HG03025 (cell line): Measurements from ENCODE around the gene CDKN2B-AS1.

ENCODE experiments used
- ATAC-seq: cut with Tn5 transposase; IDR thresholded peaks from one replicate; pipeline ENCODE4 v1.9.1; 2021; ENCODE audit warnings: mild to moderate bottlenecking, moderate library complexity; ENCODE audit not compliant: unreplicated experiment, low FRiP score

The CDKN2B-AS1 gene

DNA sequence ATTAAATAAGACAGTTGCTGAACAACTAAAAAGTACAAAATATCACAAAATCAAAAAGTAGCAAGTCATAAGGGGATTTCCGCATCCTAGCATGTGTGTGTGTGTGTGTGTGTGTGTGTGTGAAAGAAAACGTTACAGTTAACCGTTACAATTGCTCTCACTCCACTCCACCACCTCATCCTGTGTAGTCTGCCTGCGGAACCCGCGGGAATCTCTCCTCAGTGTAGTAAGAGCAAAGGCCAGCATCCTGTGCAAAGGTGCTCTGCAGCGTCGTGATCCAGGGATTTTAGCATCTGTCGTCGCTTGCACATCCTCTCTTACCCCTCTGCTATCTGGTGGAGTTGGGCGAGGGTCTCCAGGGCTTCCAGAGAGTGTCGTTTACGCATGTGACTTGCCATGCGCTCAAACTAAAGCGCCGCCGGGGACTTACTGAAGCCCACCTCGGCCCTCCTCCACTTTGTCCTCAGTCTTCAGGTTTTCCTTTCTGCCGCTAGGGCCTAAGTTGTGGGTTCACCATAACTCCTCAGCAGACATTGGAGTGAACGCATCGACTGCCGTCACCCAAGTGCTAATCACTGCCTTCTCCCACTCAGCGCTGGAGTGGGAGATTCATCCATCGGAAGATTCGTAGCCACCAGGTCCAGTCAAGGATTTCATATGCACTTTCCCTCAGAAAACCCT is 10.6 kb downstream of the CDKN2B-AS1 start:
- no peak for ATAC-seq

DNA sequence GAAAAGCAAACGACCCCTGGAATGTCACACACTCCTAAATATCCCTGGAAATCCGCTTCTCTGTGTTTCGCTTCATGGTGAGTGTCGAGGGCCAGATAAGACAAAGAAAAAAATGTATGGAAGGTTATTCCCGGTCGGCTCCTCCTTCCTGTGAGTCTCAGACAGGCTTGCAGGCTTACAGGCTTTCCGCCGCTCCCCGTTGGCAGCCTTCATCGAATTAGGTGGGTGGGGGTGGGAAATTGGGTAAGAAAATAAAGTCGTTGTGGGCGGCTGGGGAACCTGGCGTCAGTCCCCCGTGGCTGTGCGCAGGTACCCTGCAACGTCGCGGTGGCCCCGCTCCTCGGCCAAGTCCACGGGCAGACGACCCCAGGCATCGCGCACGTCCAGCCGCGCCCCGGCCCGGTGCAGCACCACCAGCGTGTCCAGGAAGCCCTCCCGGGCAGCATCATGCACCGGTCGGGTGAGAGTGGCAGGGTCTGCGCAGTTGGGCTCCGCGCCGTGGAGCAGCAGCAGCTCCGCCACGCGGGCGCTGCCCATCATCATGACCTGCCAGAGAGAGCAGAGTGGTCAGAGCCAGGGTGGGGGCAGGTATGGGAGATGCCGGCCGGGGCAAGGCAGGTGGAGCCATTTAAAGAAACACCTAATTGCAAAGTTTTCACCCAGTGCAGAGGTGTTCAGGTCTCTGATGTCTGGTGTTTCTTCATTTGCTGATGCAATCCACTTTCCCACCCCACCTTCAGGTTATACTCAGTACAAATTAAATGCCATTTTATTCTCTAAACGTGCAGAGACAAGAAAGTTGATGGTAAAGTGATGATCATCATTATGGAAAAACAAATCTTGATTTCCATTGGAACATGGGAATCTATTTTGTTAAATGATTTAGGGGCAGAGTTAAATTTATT is 11.4 kb downstream of the CDKN2B-AS1 start:
- no peak for ATAC-seq

DNA sequence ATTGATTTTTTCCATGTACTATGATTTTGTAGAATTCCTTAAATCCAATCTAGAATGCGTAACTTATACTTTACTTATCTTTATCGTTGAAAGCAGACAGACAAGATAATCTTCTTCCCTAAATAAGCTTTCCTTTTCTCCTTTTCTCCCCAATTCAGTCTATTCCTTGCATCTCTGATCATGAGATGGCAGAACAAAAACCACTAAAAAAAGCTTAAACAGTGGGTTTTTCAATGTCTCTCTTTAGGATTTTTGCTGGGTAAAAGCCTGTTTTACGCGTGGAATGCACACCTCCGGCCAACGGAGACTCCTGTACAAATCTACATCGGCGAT is 13.8 kb downstream of the CDKN2B-AS1 start:
- no peak for ATAC-seq

- ATAC-seq: peak; percentile 97
Measured at GRCh38 chr9:22008717-22009505, 14.3 kb downstream of the CDKN2B-AS1 start, which contains the start of gene CDKN2B. Gene CDKN2B, minus strand, starts transcription at chr9:22009305. Its CDS starts 352 bp downstream, at chr9:22008953.

- ATAC-seq: peak; percentile 59
Measured at GRCh38 chr9:22009506-22009867, 14.9 kb downstream of the CDKN2B-AS1 start.

DNA sequence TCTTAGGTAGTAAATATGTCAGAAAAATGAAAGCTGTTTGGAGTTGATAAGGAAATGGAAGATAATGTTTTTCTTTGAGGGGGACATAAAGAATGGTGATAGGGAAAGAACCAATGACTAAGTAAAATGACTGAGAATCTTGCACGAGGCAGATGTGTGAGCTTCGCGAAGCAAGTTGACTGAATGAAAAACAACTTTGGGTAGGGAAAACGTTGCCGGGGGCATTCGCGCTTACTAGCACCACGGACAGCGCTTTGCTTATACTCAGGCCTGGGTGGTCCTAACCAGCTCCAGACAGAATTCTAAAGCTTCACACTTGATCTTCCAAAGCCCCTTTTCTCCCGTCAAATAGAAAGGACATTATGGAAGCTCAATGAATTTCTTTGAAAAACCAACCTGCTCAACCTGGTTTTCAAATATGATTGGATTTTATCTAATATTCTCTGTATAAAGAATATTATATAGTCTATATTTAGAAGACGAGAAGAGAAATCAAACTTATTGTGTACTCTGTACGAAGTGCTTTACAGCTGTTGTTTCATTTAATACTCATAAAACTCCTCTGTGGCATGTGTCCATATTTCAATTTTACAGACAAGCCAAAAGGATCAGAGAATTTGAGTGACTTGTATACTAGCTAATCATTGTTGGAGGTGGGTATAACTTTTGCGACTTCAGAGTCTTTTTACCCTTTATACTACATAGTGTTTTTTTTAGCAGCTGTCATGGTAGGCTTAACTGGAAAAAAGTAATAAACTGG is 16.5 kb downstream of the CDKN2B-AS1 start:
- ATAC-seq: no peak

- no peak for ATAC-seq
Measured at GRCh38 chr9:22022396-22022795, 27.8 kb downstream of the CDKN2B-AS1 start.

GRCh38 chr9:22026696-22027095 is 32.1 kb downstream of the CDKN2B-AS1 start:
- no peak for ATAC-seq

- ATAC-seq: no peak
Measured at GRCh38 chr9:22028394-22028793, 33.8 kb downstream of the CDKN2B-AS1 start.

- no peak for ATAC-seq
Measured at GRCh38 chr9:22029231-22029630, 34.6 kb downstream of the CDKN2B-AS1 start.

GRCh38 chr9:22030101-22030598 is 35.6 kb downstream of the CDKN2B-AS1 start:
- ATAC-seq: peak; percentile 93

GRCh38 chr9:22031655-22032411 is 37.2 kb downstream of the CDKN2B-AS1 start:
- no peak for ATAC-seq

DNA sequence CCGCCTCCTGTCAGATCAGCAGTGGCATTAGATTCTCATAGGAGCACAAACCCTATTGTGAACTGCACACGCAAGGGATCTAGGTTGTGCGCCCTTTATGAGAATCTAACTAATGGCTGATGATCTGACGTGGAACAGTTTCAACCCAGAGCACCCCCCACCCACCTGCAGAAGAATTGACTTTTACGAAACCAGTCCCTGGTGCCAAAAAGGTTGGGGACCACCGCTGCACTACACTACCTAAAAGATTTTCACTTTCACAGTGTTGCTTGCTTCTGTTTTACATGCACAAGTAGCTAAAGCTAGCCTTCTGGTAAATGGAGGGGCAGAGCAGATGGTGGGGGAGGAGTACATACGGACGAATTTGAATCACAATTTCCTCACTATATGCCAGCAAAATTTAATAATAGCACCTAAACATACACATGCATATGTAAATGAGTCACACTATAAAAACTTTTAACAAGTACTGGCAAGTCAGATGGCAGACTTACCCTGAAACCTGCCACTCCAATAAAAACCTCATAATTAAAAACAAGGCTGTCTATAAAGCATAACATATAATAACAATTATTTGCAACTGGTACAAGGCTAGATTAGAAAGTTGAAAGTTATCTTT is 38.5 kb downstream of the CDKN2B-AS1 start:
- ATAC-seq: no peak

- ATAC-seq: no peak
Measured at GRCh38 chr9:22035591-22036011, 41.0 kb downstream of the CDKN2B-AS1 start.

DNA sequence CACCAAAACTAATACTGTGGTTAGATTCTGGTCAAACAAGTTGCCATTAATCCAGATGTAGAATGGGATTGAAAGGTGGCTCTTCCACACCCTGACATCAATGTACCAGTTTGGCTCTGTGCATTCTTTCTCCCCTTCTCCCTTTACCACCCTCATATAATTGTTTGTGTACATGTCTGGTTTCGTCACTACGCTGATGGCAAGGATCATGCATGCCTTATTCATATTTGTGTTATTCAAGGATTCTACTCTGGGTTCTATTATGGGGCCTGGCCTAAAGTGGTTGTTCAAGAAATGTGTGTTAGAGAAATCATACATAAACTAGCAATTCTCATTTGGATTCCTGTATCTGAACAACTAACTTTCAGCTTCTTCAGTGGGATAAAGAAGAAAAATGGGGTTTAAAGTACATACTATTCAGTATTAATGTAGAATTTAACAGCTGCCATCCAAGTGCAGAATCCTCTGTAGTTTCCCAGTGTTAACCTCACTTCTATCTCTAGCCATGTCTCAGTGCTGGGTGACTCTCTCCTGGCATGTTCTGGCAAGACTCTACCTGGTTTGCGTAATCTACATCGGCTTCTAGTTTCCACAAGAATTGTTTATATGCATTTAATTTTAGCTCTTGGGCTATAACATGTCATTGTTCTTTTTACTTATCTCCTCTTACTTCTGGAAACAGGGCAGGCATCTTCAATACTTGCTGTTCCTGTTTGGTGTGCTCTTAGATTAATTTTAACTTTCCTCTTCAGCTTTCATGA is 42.5 kb downstream of the CDKN2B-AS1 start:
- ATAC-seq: no peak

DNA sequence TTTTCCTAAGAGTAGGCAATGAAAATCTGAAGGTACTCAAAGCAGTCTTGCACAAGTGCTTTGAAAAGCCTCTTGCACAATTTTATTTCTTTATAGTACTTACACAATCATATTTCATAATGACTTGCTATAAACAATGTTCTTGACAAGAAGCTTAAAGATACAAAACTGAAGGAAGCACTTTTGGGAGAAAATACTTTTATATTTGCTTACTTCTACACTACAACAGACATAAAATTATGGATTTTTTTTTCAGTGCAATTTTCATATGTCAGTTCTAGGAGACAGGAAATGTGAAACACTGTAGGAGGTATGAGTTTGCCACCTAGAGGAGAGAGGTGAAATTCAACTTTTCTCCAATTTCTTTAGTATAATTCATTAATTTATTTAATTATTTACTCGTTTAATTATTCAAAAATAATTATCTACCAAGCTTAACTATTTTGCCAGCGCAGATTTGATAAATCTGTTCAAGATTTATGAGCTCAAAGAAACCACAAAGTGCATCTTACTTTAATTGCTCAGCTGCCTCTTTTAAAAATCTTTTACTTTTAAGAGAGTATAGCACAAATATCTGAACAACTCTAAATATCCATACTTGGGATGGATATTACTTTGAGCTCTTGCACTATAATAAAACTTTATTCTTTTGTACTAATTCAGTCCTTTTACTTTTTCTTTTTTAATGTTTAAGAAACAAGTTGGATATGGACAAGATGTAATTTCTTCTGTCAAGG is 43.5 kb downstream of the CDKN2B-AS1 start:
- no peak for ATAC-seq

DNA sequence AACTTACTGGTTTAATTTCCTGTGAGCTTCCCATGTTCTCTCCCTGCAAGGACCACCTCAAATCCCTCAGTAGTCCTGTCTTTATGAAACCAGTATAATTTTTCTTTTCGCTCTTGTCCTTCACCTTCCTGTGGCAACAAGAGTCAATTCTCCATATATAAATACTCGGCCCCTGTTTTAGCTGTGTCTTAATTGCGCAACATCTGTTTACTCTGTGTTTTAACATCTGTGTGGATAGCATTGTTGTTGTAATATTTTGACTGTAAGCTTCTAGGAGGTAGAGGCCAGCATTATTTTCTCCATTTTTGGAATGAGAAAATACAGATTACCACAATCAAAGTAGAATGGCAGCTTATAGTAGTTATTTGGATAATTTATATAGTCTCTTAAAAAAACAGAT is 44.7 kb downstream of the CDKN2B-AS1 start:
- no peak for ATAC-seq

- ATAC-seq: no peak
Measured at GRCh38 chr9:22040760-22041159, 46.2 kb downstream of the CDKN2B-AS1 start.
